HPDE6-E6E7 (cell line): ENCODE results near the gene AADAT.
"Not testable (repeated sequence)": the region's sequence is repeated elsewhere in the genome, so short reads cannot be mapped to it uniquely, and the experiment has no call there.

ENCODE experiments used
- DNase-seq: peaks from one replicate; pipeline ENCODE4 v3.0.0; 2011; ENCODE audit warnings: missing footprints; ENCODE audit errors: extremely low spot score

AADAT gene

GRCh38 chr4:170090352-170091052 lies 746 bp upstream of the AADAT start:
- DNase-seq = no peak

DNA sequence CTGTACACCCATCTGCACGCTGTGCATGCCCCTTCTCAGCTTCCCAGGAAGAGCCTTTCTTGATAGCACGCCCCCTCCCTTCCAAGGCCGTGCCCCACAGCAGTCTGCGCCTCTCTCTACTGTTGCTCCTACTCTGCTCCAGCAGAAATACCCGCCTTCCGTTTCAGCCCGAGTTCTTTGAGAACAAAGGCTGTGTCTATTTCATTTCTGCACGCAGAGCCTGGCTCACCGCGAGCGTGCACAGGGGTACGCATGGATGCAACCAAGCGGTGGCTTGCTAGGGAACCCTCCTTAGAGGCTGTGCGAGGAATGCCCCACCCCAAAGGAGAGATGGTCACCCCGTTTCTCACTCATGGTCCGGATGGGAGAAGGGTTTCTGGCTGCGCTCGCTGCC lies 485 bp downstream of the AADAT start:
- DNase-seq = peak; percentile 14

DNA sequence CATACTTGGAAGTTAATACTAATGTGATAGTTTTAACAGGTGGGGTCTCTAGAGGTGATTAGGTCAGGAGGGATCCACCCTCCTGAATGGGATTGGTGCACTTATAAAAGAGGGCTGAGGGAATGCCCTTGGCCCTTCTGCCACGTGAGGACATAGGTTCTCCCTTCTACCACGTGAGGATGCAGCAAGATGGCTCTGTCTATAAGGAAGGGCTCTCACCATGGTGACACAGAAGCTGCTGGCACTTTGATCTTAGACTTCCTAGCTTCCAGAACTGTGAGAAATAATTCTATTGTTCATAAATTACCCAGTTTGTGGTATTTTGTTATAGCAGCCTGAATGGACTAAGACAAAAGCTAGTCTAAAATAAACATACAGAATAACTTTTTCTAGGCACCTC lies 1.0 kb downstream of the AADAT start:
- DNase-seq = no peak

DNA sequence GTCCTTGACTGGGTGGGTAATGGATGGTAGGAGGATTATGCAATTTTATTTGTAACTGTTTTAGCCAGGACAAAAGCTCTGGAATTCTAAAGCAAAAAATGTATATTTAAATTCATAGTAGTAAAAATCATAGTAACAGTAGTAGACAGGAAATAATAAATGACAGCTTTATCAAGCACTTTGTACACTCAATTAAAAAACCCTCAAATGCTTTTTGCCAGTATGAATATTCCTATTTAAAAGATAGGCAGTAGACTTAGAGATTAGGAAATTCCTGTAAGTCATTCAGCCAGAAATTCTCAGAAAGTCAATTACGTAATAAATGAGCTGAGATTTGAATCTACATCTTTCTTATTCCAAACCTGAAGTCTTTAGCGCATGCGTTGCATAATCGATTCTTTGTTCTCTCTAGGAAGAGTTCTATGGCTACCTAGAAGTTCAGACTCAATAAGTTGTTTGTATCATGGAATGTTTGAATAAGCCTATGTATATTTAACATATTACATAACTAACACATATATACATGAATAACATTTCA lies 2.5 kb downstream of the AADAT start:
- no peak for DNase-seq

GRCh38 chr4:170083541-170083940 lies 6.2 kb downstream of the AADAT start:
- no peak for DNase-seq

DNA sequence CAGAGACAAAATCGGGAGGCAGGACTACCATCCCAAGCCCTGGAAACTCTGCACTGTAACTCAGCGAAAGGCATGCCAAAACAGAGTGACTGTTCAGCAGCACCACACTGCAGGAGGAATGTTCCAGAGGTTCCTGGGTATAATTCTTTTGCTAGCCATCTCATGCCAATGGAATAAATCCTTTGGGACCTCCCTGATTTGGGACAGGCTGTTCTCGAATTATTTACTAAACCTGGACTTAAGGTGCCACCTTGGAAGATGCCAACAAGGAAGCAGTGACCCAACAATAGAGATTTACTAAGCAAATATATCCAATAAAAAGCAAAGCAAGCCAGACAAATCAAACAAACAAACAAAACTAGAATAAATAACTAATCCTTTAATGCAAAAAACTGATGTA lies 9.3 kb downstream of the AADAT start:
- DNase-seq = no peak

- no peak for DNase-seq
Measured at GRCh38 chr4:170079981-170080380, 9.8 kb downstream of the AADAT start.

- no peak for DNase-seq
Measured at GRCh38 chr4:170071196-170071595, 18.6 kb downstream of the AADAT start.

DNA sequence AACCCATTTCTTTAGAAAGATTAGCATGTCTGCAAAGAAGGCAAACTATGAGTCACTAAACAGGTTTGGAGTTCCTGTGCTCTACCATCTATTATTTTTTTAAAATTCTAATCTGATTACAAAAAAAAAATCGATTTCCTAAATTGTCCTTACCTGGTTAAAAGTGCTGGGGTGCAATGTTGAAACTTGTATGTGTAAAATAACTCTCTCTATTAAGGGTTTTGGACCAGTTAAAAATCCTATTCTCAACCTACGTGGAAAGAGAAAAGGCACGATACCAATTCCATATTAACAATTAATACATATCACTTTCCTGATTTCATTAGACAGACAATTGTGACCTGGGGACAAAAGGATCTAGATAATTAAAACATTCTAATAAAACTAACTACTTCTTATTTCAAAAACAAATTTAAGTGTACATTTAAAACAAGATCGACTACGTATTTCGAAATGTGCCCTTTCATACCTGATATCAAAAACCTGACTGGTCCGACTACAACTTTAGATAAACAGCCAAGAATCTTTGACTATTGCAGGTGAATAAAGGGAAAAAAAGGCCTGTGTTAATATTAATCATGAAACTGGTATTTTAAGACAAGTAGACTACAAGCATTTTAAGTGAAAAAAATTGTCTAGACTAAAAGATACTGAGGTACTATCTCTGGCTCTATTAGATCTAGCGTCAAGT lies 21.2 kb downstream of the AADAT start:
- DNase-seq = no peak

GRCh38 chr4:170059421-170059820 lies 30.3 kb downstream of the AADAT start:
- DNase-seq = no peak

- no peak for DNase-seq
Measured at GRCh38 chr4:170058826-170059225, 30.9 kb downstream of the AADAT start.

- DNase-seq = no peak
Measured at GRCh38 chr4:170057866-170058265, 31.9 kb downstream of the AADAT start.

GRCh38 chr4:170052919-170053318 lies 36.8 kb downstream of the AADAT start:
- DNase-seq = no peak

DNA sequence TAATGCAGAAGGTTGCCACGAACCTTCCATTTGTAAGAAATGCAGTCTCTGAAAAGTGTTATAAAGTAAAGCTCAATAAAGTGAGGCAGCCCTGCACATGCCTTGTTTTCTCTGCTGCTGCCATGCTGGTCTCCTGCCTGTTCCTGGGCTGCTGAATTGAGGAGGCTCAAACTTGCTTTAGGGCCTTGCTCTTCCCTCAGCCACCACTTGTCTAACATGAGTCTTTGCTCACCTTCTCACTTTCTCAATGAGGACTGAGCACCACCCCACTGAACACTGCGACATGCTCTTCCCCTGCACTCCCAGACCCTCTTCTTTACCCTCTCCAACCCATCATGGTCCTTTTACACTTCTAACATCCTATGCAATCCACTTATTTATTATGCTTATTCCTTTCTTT lies 38.4 kb downstream of the AADAT start:
- no peak for DNase-seq

- no peak for DNase-seq
Measured at GRCh38 chr4:170049766-170050165, 40.0 kb downstream of the AADAT start.

- no peak for DNase-seq
Measured at GRCh38 chr4:170047771-170048354, 41.9 kb downstream of the AADAT start.

- DNase-seq = not testable (repeated sequence)
Measured at GRCh38 chr4:170046156-170046555, 43.6 kb downstream of the AADAT start.

- DNase-seq = no peak
Measured at GRCh38 chr4:170040031-170040680, 49.6 kb downstream of the AADAT start.

GRCh38 chr4:170038769-170039168 lies 51.0 kb downstream of the AADAT start:
- DNase-seq = no peak

DNA sequence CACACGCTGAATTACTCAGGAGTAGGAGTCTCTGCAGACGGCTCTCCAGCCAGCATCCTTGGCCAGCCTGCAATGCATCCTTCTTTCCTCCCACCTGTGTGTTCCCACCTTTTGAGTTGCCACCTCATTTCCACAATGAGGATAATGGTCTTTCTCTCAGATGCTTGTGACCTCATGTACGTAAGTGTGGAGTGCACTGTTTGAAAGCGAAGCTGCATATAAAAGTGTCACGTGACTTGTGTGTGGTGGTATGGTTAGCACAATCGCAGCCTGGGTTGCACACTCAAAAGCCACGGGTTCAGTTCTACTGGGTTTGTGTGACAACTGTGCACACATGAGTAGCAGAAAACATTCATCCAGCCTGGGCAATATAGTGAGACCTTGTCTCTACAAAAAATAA lies 51.5 kb downstream of the AADAT start:
- DNase-seq = no peak

GRCh38 chr4:170037481-170037880 lies 52.3 kb downstream of the AADAT start:
- DNase-seq = no peak

DNA sequence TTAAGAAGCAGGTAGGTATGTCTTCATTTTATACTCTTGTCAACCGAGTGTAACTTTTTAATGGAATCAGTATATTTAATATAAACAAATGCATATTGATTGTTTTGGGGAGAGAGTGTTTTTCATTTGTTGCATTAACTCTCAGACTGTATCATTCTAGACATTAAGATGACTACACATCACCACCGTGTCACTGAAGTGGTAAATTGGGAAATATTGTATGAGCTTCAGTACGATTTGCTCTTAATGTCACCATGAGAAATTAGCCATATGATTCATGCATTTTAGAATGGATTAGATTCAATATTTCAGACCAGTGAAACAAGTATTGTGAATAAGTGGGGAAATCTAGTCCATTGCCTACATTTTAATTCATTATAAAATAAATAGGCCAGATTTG lies 53.9 kb downstream of the AADAT start:
- no peak for DNase-seq
